K562 (cell line): ENCODE results near the gene SNX33.

ENCODE experiments used
- CBX5 ChIP-seq: IDR thresholded peaks from 2 replicates; pipeline ENCODE4 v1.6.1; 2014; ENCODE audit warnings: low read depth, borderline replicate concordance
- MYBL2 ChIP-seq, 2 experiments: fragments of 450-650 bp in 1 of 2; sonication (generic) in 1 of 2; formaldehyde crosslinking in 1 of 2; IDR thresholded peaks; 2 replicates each; pipeline versions ENCODE4 v1.6.1 to v1.8.1; 2017 to 2022; ENCODE audit warnings: borderline replicate concordance in 1 of 2, inconsistent platforms in 1 of 2, low read depth in 1 of 2, mild to moderate bottlenecking in 1 of 2, missing genetic modification reagents in 1 of 2, moderate library complexity in 1 of 2
- NRF1 ChIP-seq, 2 experiments: fragments of 450-650 bp; IDR thresholded peaks in 1 of 2; conservative IDR thresholded peaks in 1 of 2; 2 replicates each; pipeline ENCODE4 v1.6.1; 2014; ENCODE audit warnings: mild to moderate bottlenecking in 2 of 2
- RAD21 ChIP-seq, 2 experiments: fragments of 250-450 bp in 1 of 2; fragments of 450-650 bp in 1 of 2; sonication (Bioruptor Pico) in 1 of 2; formaldehyde crosslinking in 1 of 2; IDR thresholded peaks in 1 of 2; conservative IDR thresholded peaks in 1 of 2; 2 replicates each; pipeline versions ENCODE4 v1.4.0 to v1.8.0; 2020 to 2022; ENCODE audit warnings: mild to moderate bottlenecking in 2 of 2, moderate library complexity in 1 of 2
- RBM14 ChIP-seq: fragments of 200-400 bp; formaldehyde crosslinking; IDR thresholded peaks from 2 replicates; pipeline ENCODE4 v1.6.1; 2018; ENCODE audit warnings: low read depth, mild to moderate bottlenecking, low read length, moderate library complexity, borderline replicate concordance; ENCODE audit not compliant: insufficient read depth
- SAFB2 ChIP-seq: fragments of 200-400 bp; formaldehyde crosslinking; IDR thresholded peaks from 2 replicates; pipeline ENCODE4 v1.6.1; 2018; ENCODE audit warnings: borderline replicate concordance, low read length, low read depth, moderate library complexity; ENCODE audit not compliant: severe bottlenecking
- ZBTB8A ChIP-seq: fragments of 450-650 bp; IDR thresholded peaks from 2 replicates; pipeline ENCODE4 v1.6.1; 2018; ENCODE audit warnings: mild to moderate bottlenecking, moderate library complexity; ENCODE audit not compliant: partially characterized antibody
- TF ChIP-seq, protein P1 (sequence below): sonication (generic); formaldehyde crosslinking; IDR thresholded peaks from 2 replicates; pipeline ENCODE4 v1.8.1; 2023; ENCODE audit warnings: mild to moderate bottlenecking, missing genetic modification reagents, moderate library complexity

DNA sequence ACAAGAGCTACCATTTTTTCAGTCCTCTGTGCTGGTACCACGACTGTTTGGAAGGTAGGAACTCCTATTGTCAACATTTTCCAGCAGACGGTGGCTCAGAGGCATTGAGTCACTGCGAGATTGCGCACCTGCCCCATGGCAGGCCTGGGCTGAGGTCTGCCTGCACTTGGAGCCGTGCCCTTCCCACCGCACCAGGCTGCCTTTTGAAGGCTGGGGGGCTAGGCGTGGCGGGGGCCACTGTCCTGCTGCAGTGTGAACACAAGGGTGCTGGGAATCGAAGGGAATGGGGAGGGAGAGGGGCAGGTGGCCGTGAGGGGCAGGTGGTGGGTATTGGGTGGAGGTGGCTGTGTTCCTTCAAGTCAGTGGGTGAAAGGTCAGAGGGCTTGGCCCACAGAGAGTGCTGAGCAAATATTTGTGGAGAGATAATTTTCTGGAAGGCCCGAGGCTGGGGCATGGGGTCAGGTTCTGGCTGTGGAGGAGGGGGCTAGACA is 16.3 kb downstream of the SNX33 start:
- no peak for TF ChIP-seq MYBL2 (IDR thresholded peaks at IDR 0.05; ENCODE audit: low read depth)
- no peak for TF ChIP-seq MYBL2 (CRISPR knock-in tag; IDR thresholded peaks at IDR 0.05; ENCODE audit: borderline replicate concordance)
- TF ChIP-seq NRF1 (conservative IDR thresholded peaks at IDR 0.05 in 1 of 2, IDR thresholded peaks at IDR 0.05 in 1 of 2), result no peak
- TF ChIP-seq CBX5, result no peak
- no peak for TF ChIP-seq RAD21 (CRISPR knock-in tag; conservative IDR thresholded peaks at IDR 0.05 in 1 of 2, IDR thresholded peaks at IDR 0.05 in 1 of 2)
- no peak for TF ChIP-seq ZBTB8A
- TF ChIP-seq SAFB2, result no peak
- TF ChIP-seq, protein P1, sequence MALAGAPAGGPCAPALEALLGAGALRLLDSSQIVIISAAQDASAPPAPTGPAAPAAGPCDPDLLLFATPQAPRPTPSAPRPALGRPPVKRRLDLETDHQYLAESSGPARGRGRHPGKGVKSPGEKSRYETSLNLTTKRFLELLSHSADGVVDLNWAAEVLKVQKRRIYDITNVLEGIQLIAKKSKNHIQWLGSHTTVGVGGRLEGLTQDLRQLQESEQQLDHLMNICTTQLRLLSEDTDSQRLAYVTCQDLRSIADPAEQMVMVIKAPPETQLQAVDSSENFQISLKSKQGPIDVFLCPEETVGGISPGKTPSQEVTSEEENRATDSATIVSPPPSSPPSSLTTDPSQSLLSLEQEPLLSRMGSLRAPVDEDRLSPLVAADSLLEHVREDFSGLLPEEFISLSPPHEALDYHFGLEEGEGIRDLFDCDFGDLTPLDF (CRISPR knock-in tag), result no peak
- TF ChIP-seq RBM14, result no peak
